Osteoblast (primary cell): ENCODE measurements around the gene ALG6. TPM values are rescaled to one million over a fixed set of nuclear protein-coding genes. Genes with fewer than 3 reads are reported as not detected.

ENCODE experiments used
- DNase-seq: peaks from one replicate; pipeline ENCODE4 v3.0.0; 2011; ENCODE audit warnings: low spot score, mixed read lengths; ENCODE audit not compliant: insufficient read length; ENCODE audit errors: missing footprints
- H2AFZ ChIP-seq: 2 replicates; pipeline ENCODE4 v1.6.0; 2011; ENCODE audit warnings: mild to moderate bottlenecking, low read length
- H3K27ac ChIP-seq: 2 replicates; pipeline ENCODE4 v1.5.1; 2011; ENCODE audit warnings: mild to moderate bottlenecking, low read depth, low read length, moderate library complexity
- H3K27me3 ChIP-seq: 2 replicates; pipeline ENCODE4 v1.6.0; 2012; ENCODE audit warnings: mild to moderate bottlenecking, control low read depth, inconsistent platforms, low read length, moderate library complexity; ENCODE audit not compliant: insufficient read depth
- H3K36me3 ChIP-seq: 2 replicates; pipeline ENCODE4 v1.5.1; 2011; ENCODE audit warnings: mild to moderate bottlenecking, low read length, control low read depth, moderate library complexity; ENCODE audit not compliant: insufficient read depth
- H3K4me1 ChIP-seq: 2 replicates; pipeline ENCODE4 v1.5.1; 2011; ENCODE audit warnings: mild to moderate bottlenecking, low read length, control low read depth, moderate library complexity; ENCODE audit not compliant: insufficient read depth
- H3K4me2 ChIP-seq: 2 replicates; pipeline ENCODE4 v1.6.0; 2011; ENCODE audit warnings: mild to moderate bottlenecking, low read length; ENCODE audit not compliant: insufficient read depth
- H3K4me3 ChIP-seq: fragments of 200-600 bp; sonication (generic); 3 replicates; pipeline ENCODE4 v1.5.1; 2012; ENCODE audit warnings: mild to moderate bottlenecking, low read length, inconsistent platforms; ENCODE audit not compliant: insufficient read depth
- H3K79me2 ChIP-seq: 2 replicates; pipeline ENCODE4 v1.6.0; 2012; ENCODE audit warnings: mild to moderate bottlenecking, low read length, control low read depth, inconsistent platforms; ENCODE audit not compliant: insufficient read depth
- H3K9me3 ChIP-seq: 2 replicates; pipeline ENCODE4 v1.5.1; 2011; ENCODE audit warnings: low read depth, low read length, control low read depth
- H4K20me1 ChIP-seq: 2 replicates; pipeline ENCODE4 v1.6.0; 2012; ENCODE audit warnings: mild to moderate bottlenecking, low read length, control low read depth; ENCODE audit not compliant: insufficient read depth
- CTCF ChIP-seq: IDR thresholded peaks from 2 replicates; pipeline ENCODE4 v1.5.1; 2011; ENCODE audit warnings: mild to moderate bottlenecking, low read depth, low read length, moderate library complexity; ENCODE audit errors: extremely low read depth
- total RNA-seq: library from RNA; depleted of rRNA; stranded (reverse); fragments of >200 nt; gene quantifications from 2 replicates; pipeline ENCODE4 v1.2.3, GENCODE V29; 2012

The ALG6 gene
- total RNA-seq, 1 donor: 8.3 TPM

- no peak overlapping the region for H3K4me3 ChIP-seq
- H3K4me2 ChIP-seq: no peak overlapping the region
- TF ChIP-seq CTCF: no peak
- DNase-seq: no peak
- H3K27me3 ChIP-seq: no peaks in the 10 kb centered on the region
- no peak overlapping the region for H2AFZ ChIP-seq
- H3K4me1 ChIP-seq: no peaks in the 10 kb centered on the region
- H3K9me3 ChIP-seq: no peaks in the 10 kb centered on the region
- no peaks in the 10 kb centered on the region for H3K36me3 ChIP-seq
- H3K27ac ChIP-seq: no peak overlapping the region
- no peaks in the 10 kb centered on the region for H4K20me1 ChIP-seq
- H3K79me2 ChIP-seq: no peaks in the 10 kb centered on the region
These were observed 39.6 kb downstream of the ALG6 start for GRCh38 chr1:63407002-63407401.

GRCh38 chr1:63408331-63408730, 40.9 kb downstream of the ALG6 start:
- H3K36me3 ChIP-seq: no peaks in the 10 kb centered on the region
- no peaks in the 10 kb centered on the region for H3K9me3 ChIP-seq
- H3K27ac ChIP-seq: no peak overlapping the region
- no peak overlapping the region for H3K4me2 ChIP-seq
- no peaks in the 10 kb centered on the region for H3K4me1 ChIP-seq
- no peak for DNase-seq
- H3K79me2 ChIP-seq: no peaks in the 10 kb centered on the region
- H3K27me3 ChIP-seq: no peaks in the 10 kb centered on the region
- no peak for TF ChIP-seq CTCF
- H2AFZ ChIP-seq: no peak overlapping the region
- no peak overlapping the region for H3K4me3 ChIP-seq
- no peaks in the 10 kb centered on the region for H4K20me1 ChIP-seq

- Histone ChIP-seq H3K36me3 (no peaks in the 10 kb centered on the region), H3K27me3 (no peaks in the 10 kb centered on the region), H3K27ac (no peak overlapping the region), H3K4me3 (no peak overlapping the region), H3K79me2 (no peaks in the 10 kb centered on the region), H4K20me1 (no peaks in the 10 kb centered on the region), H3K4me1 (no peaks in the 10 kb centered on the region), H2AFZ (no peak overlapping the region), H3K4me2 (no peak overlapping the region), H3K9me3 (no peaks in the 10 kb centered on the region)
- DNase-seq: no peak
- TF ChIP-seq CTCF: no peak
These were observed 43.6 kb downstream of the ALG6 start for GRCh38 chr1:63411066-63411465.

- no peak for TF ChIP-seq CTCF
- Histone ChIP-seq H3K4me1 (no peaks in the 10 kb centered on the region), H3K36me3 (no peaks in the 10 kb centered on the region), H3K27ac (no peak overlapping the region), H3K27me3 (no peaks in the 10 kb centered on the region), H3K4me3 (no peak overlapping the region), H3K9me3 (no peaks in the 10 kb centered on the region), H3K4me2 (no peak overlapping the region), H2AFZ (no peak overlapping the region), H4K20me1 (no peaks in the 10 kb centered on the region), H3K79me2 (no peaks in the 10 kb centered on the region)
- no peak for DNase-seq
These were observed 46.0 kb downstream of the ALG6 start for GRCh38 chr1:63413394-63413793.
